ENCODE results near the gene CAMK1D.

Gene CAMK1D

GRCh38 chr10:12397941-12398340 is 48.6 kb downstream of the CAMK1D start:
- no peak for DNase-seq
- no peak overlapping the region for H3K27ac ChIP-seq
- H3K4me3 ChIP-seq: no peak overlapping the region
- TF ChIP-seq CTCF (IDR thresholded peaks at IDR 0.05): no peak
- H3K4me1 ChIP-seq: peaks cover 0 to 25% (median 7%) of the 10 kb centered on the region in 4 donors
- H3K27me3 ChIP-seq: no peaks in the 10 kb centered on the region
- H3K36me3 ChIP-seq: no peaks in the 10 kb centered on the region
- intact Hi-C loops (cut with DNase I; ENCODE audit: low total_unique reads): no loop called here
- H3K9me3 ChIP-seq: no peaks in the 10 kb centered on the region

GRCh38 chr10:12400266-12400931 is 51.1 kb downstream of the CAMK1D start:
- H3K9me3 ChIP-seq: no peaks in the 10 kb centered on the region
- no peaks in the 10 kb centered on the region for H3K36me3 ChIP-seq
- H3K27ac ChIP-seq: no peak overlapping the region
- no peak for DNase-seq
- H3K27me3 ChIP-seq: no peaks in the 10 kb centered on the region
- intact Hi-C loops (cut with DNase I; ENCODE audit: low total_unique reads): no loop called here
- H3K4me1 ChIP-seq: peaks cover 0 to 25% (median 7%) of the 10 kb centered on the region in 4 donors
- no peak for TF ChIP-seq CTCF (IDR thresholded peaks at IDR 0.05)
- no peak overlapping the region for H3K4me3 ChIP-seq

GRCh38 chr10:12401466-12401865 is 52.1 kb downstream of the CAMK1D start:
- peaks cover 0 to 25% (median 6%) of the 10 kb centered on the region in 4 donors for H3K4me1 ChIP-seq
- no peak for TF ChIP-seq CTCF (IDR thresholded peaks at IDR 0.05)
- intact Hi-C loops (cut with DNase I; ENCODE audit: low total_unique reads): no loop called here

GRCh38 chr10:12403119-12403518 is 53.8 kb downstream of the CAMK1D start:
- Histone ChIP-seq H3K36me3 (no peaks in the 10 kb centered on the region), H3K9me3 (no peaks in the 10 kb centered on the region), H3K27me3 (no peaks in the 10 kb centered on the region), H3K27ac (no peak overlapping the region), H3K4me1 (peaks cover 0 to 8% (median 0%) of the 10 kb centered on the region in 4 donors), H3K4me3 (no peak overlapping the region)
- TF ChIP-seq CTCF (IDR thresholded peaks at IDR 0.05): no peak
- DNase-seq: peak in 1 of 2 donors; percentile 27
- intact Hi-C loops (cut with DNase I; ENCODE audit: low total_unique reads): no loop called here

More at GRCh38 chr10:12401466-12401865, 52.1 kb downstream of the CAMK1D start:
- H3K27ac ChIP-seq: no peak overlapping the region
- H3K4me3 ChIP-seq: no peak overlapping the region
- H3K27me3 ChIP-seq: no peaks in the 10 kb centered on the region
- no peaks in the 10 kb centered on the region for H3K9me3 ChIP-seq
- H3K36me3 ChIP-seq: no peaks in the 10 kb centered on the region
- no peak for DNase-seq

- H3K27ac ChIP-seq: no peak overlapping the region
- H3K36me3 ChIP-seq: no peaks in the 10 kb centered on the region
- H3K4me3 ChIP-seq: no peak overlapping the region
- H3K9me3 ChIP-seq: no peaks in the 10 kb centered on the region
- intact Hi-C loops (cut with DNase I; ENCODE audit: low total_unique reads): no loop called here
- DNase-seq: peak in 1 of 2 donors; percentile 9
- no peaks in the 10 kb centered on the region for H3K27me3 ChIP-seq
- TF ChIP-seq CTCF (IDR thresholded peaks at IDR 0.05): no peak
- no peaks in the 10 kb centered on the region for H3K4me1 ChIP-seq
Observed at GRCh38 chr10:12405342-12406320, 56.3 kb downstream of the CAMK1D start.
